ENCODE measurements around the gene FBLN5.

The FBLN5 gene

DNA sequence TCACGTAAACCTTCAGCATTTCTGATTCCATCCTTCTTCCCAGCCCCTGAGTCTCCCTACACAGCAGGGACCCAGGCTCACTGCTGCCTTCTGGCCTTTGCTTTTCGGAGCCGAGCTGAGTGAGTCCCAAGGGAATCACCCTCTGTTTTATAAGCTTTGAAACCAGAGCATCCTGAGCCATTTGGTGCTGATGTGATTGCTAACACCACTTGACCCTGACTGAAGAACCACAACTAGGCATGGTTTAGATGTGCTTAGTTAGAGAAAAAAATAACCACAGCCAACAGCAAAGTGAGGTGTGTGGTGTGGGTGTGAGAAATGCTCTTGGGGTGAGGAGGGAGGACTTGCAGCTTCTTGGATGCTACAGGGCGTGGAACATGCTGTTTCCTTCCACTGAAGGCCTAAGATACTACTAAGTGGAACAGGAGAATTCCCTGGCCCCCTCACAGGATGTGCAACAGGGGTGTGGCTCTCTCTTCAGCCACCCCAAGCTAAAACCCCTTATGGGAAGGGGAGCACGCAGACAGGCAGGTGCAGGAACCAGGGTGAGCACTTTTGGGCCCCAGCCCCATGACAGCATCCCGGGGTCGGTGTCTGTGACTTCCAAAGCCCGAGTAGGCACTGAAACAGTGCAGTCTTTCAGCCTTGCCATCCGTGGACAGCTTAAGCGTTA lies 80.0 kb downstream of the FBLN5 start, which contains the start of gene TC2N:
TC2N (minus strand) TSS at position 221 of the 673 bp plus-strand sequence. CDS start 53,767 bp downstream, outside the sequence.
- TF ChIP-seq, protein P1, sequence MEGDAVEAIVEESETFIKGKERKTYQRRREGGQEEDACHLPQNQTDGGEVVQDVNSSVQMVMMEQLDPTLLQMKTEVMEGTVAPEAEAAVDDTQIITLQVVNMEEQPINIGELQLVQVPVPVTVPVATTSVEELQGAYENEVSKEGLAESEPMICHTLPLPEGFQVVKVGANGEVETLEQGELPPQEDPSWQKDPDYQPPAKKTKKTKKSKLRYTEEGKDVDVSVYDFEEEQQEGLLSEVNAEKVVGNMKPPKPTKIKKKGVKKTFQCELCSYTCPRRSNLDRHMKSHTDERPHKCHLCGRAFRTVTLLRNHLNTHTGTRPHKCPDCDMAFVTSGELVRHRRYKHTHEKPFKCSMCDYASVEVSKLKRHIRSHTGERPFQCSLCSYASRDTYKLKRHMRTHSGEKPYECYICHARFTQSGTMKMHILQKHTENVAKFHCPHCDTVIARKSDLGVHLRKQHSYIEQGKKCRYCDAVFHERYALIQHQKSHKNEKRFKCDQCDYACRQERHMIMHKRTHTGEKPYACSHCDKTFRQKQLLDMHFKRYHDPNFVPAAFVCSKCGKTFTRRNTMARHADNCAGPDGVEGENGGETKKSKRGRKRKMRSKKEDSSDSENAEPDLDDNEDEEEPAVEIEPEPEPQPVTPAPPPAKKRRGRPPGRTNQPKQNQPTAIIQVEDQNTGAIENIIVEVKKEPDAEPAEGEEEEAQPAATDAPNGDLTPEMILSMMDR (IDR thresholded peaks at IDR 0.05; ENCODE audit: borderline replicate concordance, insufficient read depth, low read depth, low read length) = no peak
- H3K4me3 ChIP-seq (ENCODE audit: low read depth, low read length) = no peak within 1 kb of the TSS

DNA sequence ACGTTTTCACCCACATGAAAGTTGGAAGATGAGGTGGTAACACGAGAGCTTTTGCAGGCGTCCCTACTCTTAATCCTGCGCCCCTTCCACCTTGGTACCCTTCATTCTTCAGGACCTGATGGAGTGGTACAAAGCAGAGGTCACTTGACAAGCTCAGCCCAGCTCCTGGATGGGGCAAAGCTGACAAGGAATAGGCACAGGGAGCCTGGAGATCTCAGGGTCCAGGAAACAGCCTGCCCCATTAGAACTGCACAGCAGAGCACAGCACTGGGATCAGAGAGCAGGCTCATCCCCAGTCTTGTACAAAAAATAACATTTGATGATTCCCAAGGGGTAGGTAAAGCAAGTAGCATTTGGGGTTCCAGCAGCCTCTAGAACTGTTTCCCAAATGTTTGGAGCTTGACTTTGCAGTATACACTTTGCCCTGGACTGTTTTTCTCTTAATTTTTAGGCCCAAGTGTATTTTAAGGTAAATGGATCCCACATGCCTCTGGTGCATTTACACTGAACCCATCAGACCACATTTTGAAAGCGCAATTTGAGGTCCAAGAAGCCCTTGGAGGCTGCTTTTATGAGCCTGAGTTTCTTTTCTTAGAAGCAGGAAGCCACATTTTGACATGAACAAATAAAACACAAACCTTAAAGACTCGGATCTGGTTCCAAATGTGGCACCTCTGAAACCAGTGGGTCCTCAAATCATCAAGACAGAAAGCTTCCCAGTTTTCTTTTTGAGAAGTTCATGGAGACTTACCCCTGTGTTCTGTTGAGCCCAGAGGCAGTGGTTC lies 80.8 kb downstream of the FBLN5 start:
- TF ChIP-seq, protein P1 (IDR thresholded peaks at IDR 0.05; ENCODE audit: borderline replicate concordance, insufficient read depth, low read depth, low read length) = no peak
- no peak overlapping the region for H3K4me3 ChIP-seq (ENCODE audit: low read depth, low read length)

DNA sequence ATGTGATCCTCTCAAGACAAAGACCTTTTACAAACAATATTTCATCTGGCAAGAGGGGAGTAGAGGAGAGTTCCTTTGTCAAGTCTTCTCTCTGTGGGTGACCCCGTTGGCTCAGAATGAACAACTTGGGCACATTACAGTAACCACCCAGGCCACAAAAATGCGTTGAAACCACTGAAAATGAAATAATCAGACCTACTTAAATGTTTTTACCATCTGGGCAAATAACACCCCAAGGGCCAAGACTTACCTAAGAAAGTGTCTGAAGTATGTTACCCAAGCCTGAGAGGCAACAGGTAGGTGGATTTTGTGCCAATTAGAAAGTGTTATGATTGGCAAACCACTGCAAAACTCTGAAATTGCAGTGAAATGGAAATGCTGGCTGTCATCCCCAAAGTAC lies 81.4 kb downstream of the FBLN5 start:
- TF ChIP-seq, protein P1 (IDR thresholded peaks at IDR 0.05; ENCODE audit: borderline replicate concordance, insufficient read depth, low read depth, low read length) = no peak
- no peak overlapping the region for H3K4me3 ChIP-seq (ENCODE audit: low read depth, low read length)

DNA sequence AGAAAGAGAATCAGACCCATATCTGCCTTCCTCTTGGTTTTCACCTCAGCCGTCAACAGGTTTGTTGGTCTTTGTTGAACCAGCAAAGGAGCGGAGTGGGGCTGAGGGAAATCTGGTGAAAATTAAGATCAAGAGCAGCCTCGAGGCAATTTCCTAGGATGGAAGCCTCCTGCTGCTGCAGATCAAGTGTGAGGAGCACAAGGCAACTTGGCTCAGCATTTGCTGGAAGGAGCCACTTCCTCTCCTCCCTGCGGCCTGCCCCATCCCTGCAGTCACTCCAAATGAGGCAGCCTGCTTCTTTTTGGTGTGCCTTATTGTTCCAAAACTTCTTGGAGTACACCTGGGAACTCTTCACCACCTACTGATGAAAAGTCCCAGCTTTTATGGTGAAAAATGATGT lies 85.1 kb downstream of the FBLN5 start:
- no peak overlapping the region for H3K4me3 ChIP-seq (ENCODE audit: low read depth, low read length)
- TF ChIP-seq, protein P1 (IDR thresholded peaks at IDR 0.05; ENCODE audit: borderline replicate concordance, insufficient read depth, low read depth, low read length) = no peak

DNA sequence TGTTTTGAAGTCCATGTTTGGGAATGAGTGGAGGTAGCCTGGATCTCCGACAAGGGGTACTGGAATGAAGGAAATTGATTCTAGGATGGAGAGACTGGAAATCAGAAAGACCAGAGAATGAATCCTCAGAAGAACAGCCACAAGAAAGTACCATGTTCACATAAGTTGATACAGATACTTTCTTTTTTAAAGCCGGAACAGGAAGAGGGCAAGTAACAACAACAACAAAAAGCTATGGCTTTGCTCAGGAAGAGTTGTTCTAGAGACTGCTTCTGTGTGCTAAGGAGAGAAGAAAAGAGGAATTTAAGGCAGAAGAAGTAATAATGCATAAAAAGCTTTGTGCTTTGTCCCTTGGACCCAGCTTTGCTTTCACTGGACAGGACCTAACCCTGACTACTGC lies 86.4 kb downstream of the FBLN5 start:
- TF ChIP-seq, protein P1 (IDR thresholded peaks at IDR 0.05; ENCODE audit: borderline replicate concordance, insufficient read depth, low read depth, low read length) = no peak

DNA sequence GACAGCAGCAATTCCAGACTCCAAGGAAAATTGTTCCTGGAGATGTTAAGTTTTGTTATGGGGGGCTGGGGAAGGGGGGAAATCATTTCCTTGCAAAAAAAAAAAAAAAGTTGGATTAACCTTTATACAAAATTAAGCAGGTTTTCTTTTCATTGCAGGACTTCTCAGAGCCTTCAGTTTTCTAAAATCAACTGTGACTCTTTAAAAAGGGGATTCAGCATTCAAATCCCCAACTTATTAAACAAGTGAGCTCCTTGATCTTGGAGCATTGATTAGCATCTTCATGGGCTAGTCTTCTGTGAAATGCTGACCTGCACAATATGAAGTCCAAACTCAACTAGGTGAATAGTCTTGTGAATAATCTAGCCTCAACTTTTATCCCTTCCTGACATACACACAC lies 87.3 kb downstream of the FBLN5 start:
- TF ChIP-seq, protein P1 (IDR thresholded peaks at IDR 0.05; ENCODE audit: borderline replicate concordance, insufficient read depth, low read depth, low read length) = no peak
- H3K4me3 ChIP-seq (ENCODE audit: low read depth, low read length) = no peak overlapping the region

More for the DNA sequence above, 86.4 kb downstream of the FBLN5 start:
- H3K4me3 ChIP-seq (ENCODE audit: low read depth, low read length) = no peak overlapping the region
